SK-N-SH (cell line): ENCODE data around the gene PFKM. TPM values are rescaled to one million over a fixed set of nuclear protein-coding genes. Genes with fewer than 3 reads are reported as not detected.

Experiments used
- CTCF ChIA-PET: fragments of 300-600, 350-600 bp; formaldehyde crosslinking; extraction: SDS; loops from one replicate; lab custom pipeline; 2021; lab: Yijun Ruan, JAX
- POLR2A ChIA-PET: fragments of 350-600 bp; sonication (Branson Sonifier 250); formaldehyde crosslinking; extraction: SDS; loops from one replicate; lab custom pipeline; 2020; ENCODE audit warnings: antibody characterized with exemption, inconsistent platforms; lab: Yijun Ruan, JAX
- DNase-seq: peaks from one replicate; pipeline ENCODE4 v3.0.0; 2012
- H2AFZ ChIP-seq: fragments of 200-600 bp; sonication (generic); 2 replicates; pipeline ENCODE4 v1.8.1; 2016; ENCODE audit warnings: antibody characterized with exemption, mild to moderate bottlenecking, low read depth
- H3F3A ChIP-seq: fragments of 200-600 bp; sonication (generic); replicated peaks from 2 replicates; pipeline ENCODE3; 2016; ENCODE audit warnings: antibody characterized with exemption, mild to moderate bottlenecking; ENCODE audit not compliant: insufficient read depth
- H3K27ac ChIP-seq, 2 experiments: fragments of 200-500 bp in 1 of 2; fragments of 200-600 bp in 1 of 2; sonication (Bioruptor generic) in 1 of 2; sonication (generic), shearing (Covaris generic) in 1 of 2; 2 replicates each; pipeline versions ENCODE4 v1.5.1 to v1.6.1; 2014 to 2016; ENCODE audit warnings: low read depth in 2 of 2, inconsistent platforms in 1 of 2, low read length in 1 of 2, mild to moderate bottlenecking in 1 of 2, mixed read lengths in 1 of 2
- H3K27me3 ChIP-seq: fragments of 200-600 bp; sonication (generic), shearing (Covaris generic); 2 replicates; pipeline ENCODE4 v1.6.1; 2016; ENCODE audit warnings: mixed run types; ENCODE audit not compliant: insufficient read depth
- H3K36me3 ChIP-seq, 2 experiments: fragments of 200-500 bp in 1 of 2; fragments of 200-600 bp in 1 of 2; sonication (Bioruptor generic) in 1 of 2; sonication (generic) in 1 of 2; replicated peaks in 1 of 2; 2 replicates each; pipeline versions ENCODE3 to v1.5.1; 2014 to 2016; ENCODE audit warnings: low read length in 1 of 2, mild to moderate bottlenecking in 1 of 2; ENCODE audit not compliant: insufficient read depth in 2 of 2, control insufficient read depth in 1 of 2
- H3K4me1 ChIP-seq, 2 experiments: fragments of 200-500 bp in 1 of 2; fragments of 200-600 bp in 1 of 2; sonication (Bioruptor generic) in 1 of 2; sonication (generic), shearing (Covaris generic) in 1 of 2; 2 replicates each; pipeline versions ENCODE4 v1.5.1 to v1.6.1; 2014 to 2016; ENCODE audit warnings: low read depth in 1 of 2, low read length in 1 of 2, mixed run types in 1 of 2; ENCODE audit not compliant: insufficient read depth in 2 of 2, control insufficient read depth in 1 of 2
- H3K4me2 ChIP-seq: fragments of 200-600 bp; sonication (generic), shearing (Covaris generic); 2 replicates; pipeline ENCODE4 v1.6.1; 2017; ENCODE audit warnings: mixed run types
- H3K4me3 ChIP-seq, 2 experiments: fragments of 200-500 bp in 1 of 2; fragments of 200-600 bp in 1 of 2; sonication (Bioruptor generic) in 1 of 2; sonication (generic), shearing (Covaris generic) in 1 of 2; 2 replicates each; pipeline versions ENCODE4 v1.5.1 to v1.8.1; 2014 to 2016; ENCODE audit warnings: low read depth in 2 of 2, inconsistent platforms in 1 of 2, low read length in 1 of 2, mild to moderate bottlenecking in 1 of 2, mixed read lengths in 1 of 2, moderate library complexity in 1 of 2
- H3K79me2 ChIP-seq: fragments of 200-600 bp; sonication (generic); 2 replicates; pipeline ENCODE4 v1.8.1; 2017; ENCODE audit warnings: mild to moderate bottlenecking; ENCODE audit not compliant: insufficient read depth
- H3K9ac ChIP-seq: fragments of 200-600 bp; sonication (generic); 2 replicates; pipeline ENCODE4 v1.6.1; 2017; ENCODE audit warnings: mixed run types
- H3K9me2 ChIP-seq: fragments of 200-600 bp; sonication (generic); 2 replicates; pipeline ENCODE4 v1.6.1; 2017; ENCODE audit warnings: mixed run types
- H3K9me3 ChIP-seq: fragments of 200-600 bp; sonication (generic); 2 replicates; pipeline ENCODE4 v1.6.1; 2017; ENCODE audit warnings: mixed run types, mild to moderate bottlenecking, moderate library complexity
- H4K20me1 ChIP-seq: fragments of 200-600 bp; sonication (generic); 2 replicates; pipeline ENCODE4 v1.6.1; 2017; ENCODE audit warnings: mild to moderate bottlenecking, mixed run types; ENCODE audit not compliant: insufficient read depth
- CHD2 ChIP-seq: fragments of 150-350 bp; IDR thresholded peaks from 2 replicates; pipeline ENCODE4 v1.6.1; 2018; ENCODE audit warnings: low read length; ENCODE audit not compliant: partially characterized antibody
- ELF1 ChIP-seq: IDR thresholded peaks from 2 replicates; pipeline ENCODE4 v1.4.0; 2012
- JUND ChIP-seq: IDR thresholded peaks from 2 replicates; pipeline ENCODE4 v1.4.0; 2012
- NRF1 ChIP-seq: IDR thresholded peaks from 2 replicates; pipeline ENCODE4 v1.6.1; 2012; ENCODE audit warnings: low read depth, mild to moderate bottlenecking, low read length
- RCOR1 ChIP-seq: fragments of 150-350 bp; IDR thresholded peaks from 2 replicates; pipeline ENCODE4 v1.6.1; 2017; ENCODE audit warnings: antibody characterized with exemption, low read length
- SMC3 ChIP-seq: IDR thresholded peaks from 2 replicates; pipeline ENCODE4 v1.6.1; 2012; ENCODE audit warnings: low read depth, low read length, improper control_type of control experiment
- TAF1 ChIP-seq: IDR thresholded peaks from 2 replicates; pipeline ENCODE4 v1.6.1; 2012; ENCODE audit warnings: low read depth, mild to moderate bottlenecking, low read length, moderate library complexity, borderline replicate concordance
- TCF12 ChIP-seq: IDR thresholded peaks from 2 replicates; pipeline ENCODE4 v1.4.0; 2012
- YY1 ChIP-seq: IDR thresholded peaks from 2 replicates; pipeline ENCODE4 v1.4.0; 2012; ENCODE audit warnings: low read depth, mild to moderate bottlenecking
- WGBS: methylation state at CpG from one replicate; pipeline ENCODE4 v1.1.6; 2017; ENCODE audit warnings: low lambda C conversion rate; 5-methylcytosine and 5-hydroxymethylcytosine counted together
- polyA plus RNA-seq, 3 experiments: library from polyadenylated mRNA; depleted of rRNA; stranded (reverse); fragments of >200 nt; gene quantifications; 2 replicates each; pipeline ENCODE4 v1.2.3, GENCODE V29; 2012
- TF ChIP-seq, protein P1 (sequence below): IDR thresholded peaks from 2 replicates; pipeline ENCODE4 v1.6.1; 2012; ENCODE audit warnings: mild to moderate bottlenecking, low read depth, low read length, moderate library complexity
- TF ChIP-seq, protein P2 (sequence below): IDR thresholded peaks from 2 replicates; pipeline ENCODE4 v1.4.0; 2012; ENCODE audit warnings: low read depth, borderline replicate concordance
- TF ChIP-seq, protein P3 (sequence below): fragments of 150-350 bp; IDR thresholded peaks from 2 replicates; pipeline ENCODE4 v1.6.1; 2017; ENCODE audit warnings: antibody characterized with exemption, low read length, low read depth, borderline replicate concordance

Gene PFKM
- polyA plus RNA-seq, 1 of the 3 experiments (the other 2 are of a cell fraction) = 85.0 TPM

DNA sequence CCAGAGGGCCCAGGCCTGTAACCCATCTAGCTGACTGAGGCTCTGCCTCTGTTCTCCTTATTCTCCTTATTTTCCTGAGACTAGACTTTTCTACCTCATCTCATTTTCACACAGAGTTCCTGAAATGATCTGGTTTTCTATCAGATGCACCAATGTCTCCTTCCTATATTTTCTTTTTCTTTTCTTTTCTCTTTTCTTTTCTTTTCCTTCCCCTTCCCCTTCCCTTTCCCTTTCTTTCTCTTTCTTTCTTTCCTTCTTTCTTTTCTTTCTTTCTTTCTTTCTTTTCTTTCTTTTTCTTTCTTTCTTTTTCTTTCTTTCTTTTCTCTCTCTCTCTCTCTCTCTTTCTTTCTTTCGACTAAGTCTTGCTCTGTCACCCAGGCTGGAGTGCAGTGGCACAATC lies 61.3 kb downstream of the PFKM start (continued):
- TF ChIP-seq, protein P1, sequence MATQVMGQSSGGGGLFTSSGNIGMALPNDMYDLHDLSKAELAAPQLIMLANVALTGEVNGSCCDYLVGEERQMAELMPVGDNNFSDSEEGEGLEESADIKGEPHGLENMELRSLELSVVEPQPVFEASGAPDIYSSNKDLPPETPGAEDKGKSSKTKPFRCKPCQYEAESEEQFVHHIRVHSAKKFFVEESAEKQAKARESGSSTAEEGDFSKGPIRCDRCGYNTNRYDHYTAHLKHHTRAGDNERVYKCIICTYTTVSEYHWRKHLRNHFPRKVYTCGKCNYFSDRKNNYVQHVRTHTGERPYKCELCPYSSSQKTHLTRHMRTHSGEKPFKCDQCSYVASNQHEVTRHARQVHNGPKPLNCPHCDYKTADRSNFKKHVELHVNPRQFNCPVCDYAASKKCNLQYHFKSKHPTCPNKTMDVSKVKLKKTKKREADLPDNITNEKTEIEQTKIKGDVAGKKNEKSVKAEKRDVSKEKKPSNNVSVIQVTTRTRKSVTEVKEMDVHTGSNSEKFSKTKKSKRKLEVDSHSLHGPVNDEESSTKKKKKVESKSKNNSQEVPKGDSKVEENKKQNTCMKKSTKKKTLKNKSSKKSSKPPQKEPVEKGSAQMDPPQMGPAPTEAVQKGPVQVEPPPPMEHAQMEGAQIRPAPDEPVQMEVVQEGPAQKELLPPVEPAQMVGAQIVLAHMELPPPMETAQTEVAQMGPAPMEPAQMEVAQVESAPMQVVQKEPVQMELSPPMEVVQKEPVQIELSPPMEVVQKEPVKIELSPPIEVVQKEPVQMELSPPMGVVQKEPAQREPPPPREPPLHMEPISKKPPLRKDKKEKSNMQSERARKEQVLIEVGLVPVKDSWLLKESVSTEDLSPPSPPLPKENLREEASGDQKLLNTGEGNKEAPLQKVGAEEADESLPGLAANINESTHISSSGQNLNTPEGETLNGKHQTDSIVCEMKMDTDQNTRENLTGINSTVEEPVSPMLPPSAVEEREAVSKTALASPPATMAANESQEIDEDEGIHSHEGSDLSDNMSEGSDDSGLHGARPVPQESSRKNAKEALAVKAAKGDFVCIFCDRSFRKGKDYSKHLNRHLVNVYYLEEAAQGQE = no peak
- TF ChIP-seq, protein P2, sequence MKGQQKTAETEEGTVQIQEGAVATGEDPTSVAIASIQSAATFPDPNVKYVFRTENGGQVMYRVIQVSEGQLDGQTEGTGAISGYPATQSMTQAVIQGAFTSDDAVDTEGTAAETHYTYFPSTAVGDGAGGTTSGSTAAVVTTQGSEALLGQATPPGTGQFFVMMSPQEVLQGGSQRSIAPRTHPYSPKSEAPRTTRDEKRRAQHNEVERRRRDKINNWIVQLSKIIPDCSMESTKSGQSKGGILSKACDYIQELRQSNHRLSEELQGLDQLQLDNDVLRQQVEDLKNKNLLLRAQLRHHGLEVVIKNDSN = no peak
- TF ChIP-seq RCOR1 (no peak), JUND (no peak), ELF1 (no peak), CHD2 (no peak), SMC3 (no peak)
- TF ChIP-seq, protein P3, sequence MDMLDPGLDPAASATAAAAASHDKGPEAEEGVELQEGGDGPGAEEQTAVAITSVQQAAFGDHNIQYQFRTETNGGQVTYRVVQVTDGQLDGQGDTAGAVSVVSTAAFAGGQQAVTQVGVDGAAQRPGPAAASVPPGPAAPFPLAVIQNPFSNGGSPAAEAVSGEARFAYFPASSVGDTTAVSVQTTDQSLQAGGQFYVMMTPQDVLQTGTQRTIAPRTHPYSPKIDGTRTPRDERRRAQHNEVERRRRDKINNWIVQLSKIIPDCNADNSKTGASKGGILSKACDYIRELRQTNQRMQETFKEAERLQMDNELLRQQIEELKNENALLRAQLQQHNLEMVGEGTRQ = no peak
- TF ChIP-seq, all 33 proteins: peak for 0

DNA sequence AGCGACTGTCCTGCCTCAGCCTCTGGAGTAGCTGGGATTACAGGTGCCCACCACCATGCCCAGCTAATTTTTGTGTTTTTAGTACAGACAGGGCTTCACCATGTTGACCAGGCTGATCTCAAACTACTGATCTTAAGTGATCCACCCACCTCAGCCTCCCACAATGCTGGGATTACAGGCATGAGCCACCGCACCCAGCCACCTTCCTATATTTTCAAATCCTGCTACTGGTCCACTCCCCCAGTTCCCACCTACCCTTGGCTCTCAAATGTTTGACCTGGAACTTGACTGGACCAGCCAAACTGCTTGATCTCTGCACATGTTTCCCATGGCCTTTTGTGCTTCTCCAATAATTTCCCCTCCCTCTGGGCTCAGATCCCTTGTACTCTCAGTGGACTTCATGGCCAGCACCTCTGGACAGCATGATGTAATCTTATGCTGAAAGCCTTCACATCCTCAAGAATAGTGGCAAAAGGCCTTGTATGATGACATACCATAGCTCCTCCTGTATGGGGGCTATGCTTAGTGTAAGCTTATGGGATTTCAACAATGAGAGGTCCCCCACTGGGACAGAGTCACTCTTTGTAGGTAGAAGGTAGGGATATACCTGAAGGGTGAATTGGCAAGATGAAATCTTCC lies 61.8 kb downstream of the PFKM start:
- CTCF ChIA-PET = interaction anchor here (0.9 to 2.5 kb wide), 4 partner anchors 15 to 23 kb away, joined by 3 to 9 read pairs (median 4); no protein-coding TSS in a partner anchor
- no peaks in the 10 kb centered on the region for H3K36me3 ChIP-seq
- TF ChIP-seq NRF1 = no peak
- TF ChIP-seq TCF12 = no peak
- no peak for TF ChIP-seq TAF1
- no peak for TF ChIP-seq YY1
- TF ChIP-seq, protein P3 = no peak
- TF ChIP-seq, protein P2 = no peak
- no peak for TF ChIP-seq RCOR1
- TF ChIP-seq, all 33 proteins: peak for 0
- peaks cover 7 to 24% of the 10 kb centered on the region in 2 experiments; a peak in 3 of 4 replicates for H3K4me1 ChIP-seq
- no peaks in the 10 kb centered on the region for H3K79me2 ChIP-seq
- no peak overlapping the region for H2AFZ ChIP-seq
- POLR2A ChIA-PET = no interaction called here
- no peak overlapping the region for H3K27ac ChIP-seq
- 0 out of 2 replicates have a peak, but pooled peaks cover 7% of the 10 kb centered on the region for H3K27me3 ChIP-seq
- no peak for DNase-seq
- no peaks in the 10 kb centered on the region for H4K20me1 ChIP-seq
- no peaks in the 10 kb centered on the region for H3K9me3 ChIP-seq
- H3K9me2 ChIP-seq = no peaks in the 10 kb centered on the region
- no peak overlapping the region for H3K4me3 ChIP-seq
- H3K9ac ChIP-seq = no peak overlapping the region
- no peak overlapping the region for H3K4me2 ChIP-seq
- H3F3A ChIP-seq = no peaks in the 10 kb centered on the region
- WGBS = 72% methylated on average over 2 of the region's 2 CpGs
